HUES64 (cell line): Measurements from ENCODE around the gene ST3GAL4.

ENCODE experiments used
- H3K27ac ChIP-seq: 2 replicates; pipeline ENCODE4 v1.7.0; 2013; ENCODE audit warnings: low read depth, low read length, inconsistent platforms
- H3K27me3 ChIP-seq: 2 replicates; pipeline ENCODE4 v1.6.1; 2013; ENCODE audit warnings: mild to moderate bottlenecking, low read length; ENCODE audit not compliant: insufficient read depth
- H3K36me3 ChIP-seq: 2 replicates; pipeline ENCODE4 v1.6.1; 2013; ENCODE audit warnings: mild to moderate bottlenecking, low read length; ENCODE audit not compliant: insufficient read depth
- H3K4me1 ChIP-seq: 2 replicates; pipeline ENCODE4 v1.6.1; 2013; ENCODE audit warnings: mild to moderate bottlenecking, low read length, moderate library complexity; ENCODE audit not compliant: insufficient read depth
- H3K4me3 ChIP-seq: 2 replicates; pipeline ENCODE4 v1.5.1; 2013; ENCODE audit warnings: mild to moderate bottlenecking, low read length, moderate library complexity
- H3K9ac ChIP-seq: 2 replicates; pipeline ENCODE4 v1.6.1; 2013; ENCODE audit warnings: mild to moderate bottlenecking, low read depth, low read length
- H3K9me3 ChIP-seq: 2 replicates; pipeline ENCODE4 v1.6.1; 2013; ENCODE audit warnings: low read depth, low read length; ENCODE audit not compliant: insufficient read depth
- WGBS: fragments of 150-250, 120-280 bp; methylation state at CpG from one replicate; pipeline ENCODE4 v1.1.7; 2013; ENCODE audit warnings: missing lambda C conversion rate; 5-methylcytosine and 5-hydroxymethylcytosine counted together

ST3GAL4 gene

DNA sequence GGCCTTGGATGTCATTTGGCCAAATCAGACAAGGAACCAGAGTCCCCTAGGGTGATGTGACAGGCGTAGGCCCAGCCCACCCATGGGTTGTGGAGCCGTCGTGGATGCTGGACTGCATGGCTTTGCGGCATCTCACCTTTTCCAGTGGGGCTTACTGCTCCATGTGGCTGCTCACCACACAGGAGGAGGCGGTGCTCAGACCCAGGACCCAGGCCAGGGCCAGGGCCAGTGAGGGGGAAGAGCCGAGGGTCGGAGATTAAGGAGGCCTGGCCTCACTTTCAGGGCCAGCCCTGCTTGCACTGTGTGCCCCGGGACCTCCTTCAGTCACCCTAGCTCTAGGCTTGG, 105.6 kb downstream of the ST3GAL4 start:
- no peaks in the 10 kb centered on the region; the same call in 1 of the 2 replicates for H3K4me1 ChIP-seq
- H3K9ac ChIP-seq: no peak overlapping the region
- H3K9me3 ChIP-seq: no peaks in the 10 kb centered on the region
- no peak overlapping the region for H3K27ac ChIP-seq
- 83% methylated on average over 8 of the region's 8 CpGs for WGBS
- H3K36me3 ChIP-seq: no peaks in the 10 kb centered on the region
- H3K27me3 ChIP-seq: no peaks in the 10 kb centered on the region
- H3K4me3 ChIP-seq: no peak overlapping the region

GRCh38 chr11:126461996-126462395, 106.5 kb downstream of the ST3GAL4 start:
- Histone ChIP-seq H3K9me3 (no peaks in the 10 kb centered on the region), H3K4me1 (no peaks in the 10 kb centered on the region; the same call in 1 of the 2 replicates), H3K4me3 (no peak overlapping the region), H3K36me3 (no peaks in the 10 kb centered on the region), H3K9ac (no peak overlapping the region), H3K27ac (no peak overlapping the region), H3K27me3 (no peaks in the 10 kb centered on the region)
- 87% methylated on average over 6 of the region's 6 CpGs for WGBS

DNA sequence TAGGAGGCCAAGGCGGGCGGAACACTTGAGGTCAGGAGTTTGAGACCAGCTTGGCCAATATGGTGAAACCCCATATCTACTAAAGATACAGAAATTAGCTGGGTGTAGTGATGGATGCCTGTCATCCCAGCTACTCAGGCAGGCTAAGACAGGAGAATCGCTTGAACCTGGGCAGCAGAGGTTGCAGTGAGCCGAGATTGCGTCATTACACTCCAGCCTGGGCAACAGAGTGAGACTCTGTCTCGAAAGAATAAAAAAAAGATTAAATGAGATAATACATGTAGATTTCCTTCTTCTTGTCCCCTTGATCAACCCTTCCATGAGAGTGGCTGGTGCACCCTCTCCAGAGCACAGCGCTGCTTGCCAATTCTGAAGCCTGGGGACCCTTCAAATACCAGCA, 106.9 kb downstream of the ST3GAL4 start:
- Histone ChIP-seq H3K4me3 (no peak overlapping the region), H3K27ac (no peak overlapping the region), H3K27me3 (no peaks in the 10 kb centered on the region), H3K9ac (no peak overlapping the region), H3K9me3 (no peaks in the 10 kb centered on the region), H3K36me3 (no peaks in the 10 kb centered on the region), H3K4me1 (no peaks in the 10 kb centered on the region; the same call in 1 of the 2 replicates)
- WGBS: 96% methylated on average over 7 of the region's 7 CpGs
